CD8-positive, alpha-beta memory T cell (primary cell): ENCODE measurements around the gene LPAR5. TPM values are rescaled to one million over a fixed set of nuclear protein-coding genes. Genes with fewer than 3 reads are reported as not detected.
A peak's percentile ranks its signal among the peaks of the same experiment; 100 is the strongest.
"Not testable (repeated sequence)": the region's sequence is repeated elsewhere in the genome, so short reads cannot be mapped to it uniquely, and the experiment has no call there.

Experiments used
- CTCF ChIA-PET: fragments of 350-600 bp; sonication (Branson Sonifier 250); formaldehyde crosslinking; loops from one replicate; lab custom pipeline; 2021; ENCODE audit warnings: antibody characterized with exemption; lab: Charles Lee
- POLR2A ChIA-PET: fragments of 350-600 bp; sonication (Branson Sonifier 250); formaldehyde crosslinking; loops from one replicate; lab custom pipeline; 2021; ENCODE audit warnings: antibody characterized with exemption; lab: Charles Lee
- DNase-seq, 5 donors: peaks; one replicate each; pipeline versions ENCODE4 v3.0.0 to v3.0.0-alpha.2; 2020 to 2022; ENCODE audit warnings: mixed read lengths in 1 of 5
- H3K27ac ChIP-seq: one replicate; pipeline ENCODE4 v1.7.0; 2013; ENCODE audit warnings: low read depth, mild to moderate bottlenecking, low read length, moderate library complexity
- H3K27me3 ChIP-seq: 2 replicates; pipeline ENCODE4 v1.7.0; 2013; ENCODE audit warnings: low read length, mild to moderate bottlenecking; ENCODE audit not compliant: insufficient read depth, poor library complexity, severe bottlenecking
- H3K36me3 ChIP-seq: 2 replicates; pipeline ENCODE4 v1.7.0; 2013; ENCODE audit warnings: mild to moderate bottlenecking, low read length, moderate library complexity; ENCODE audit not compliant: insufficient read depth
- H3K4me1 ChIP-seq: 2 replicates; pipeline ENCODE4 v1.7.0; 2013; ENCODE audit warnings: mild to moderate bottlenecking, low read length, moderate library complexity; ENCODE audit not compliant: insufficient read depth
- H3K4me3 ChIP-seq: 2 replicates; pipeline ENCODE4 v1.7.0; 2013; ENCODE audit warnings: mild to moderate bottlenecking, low read length
- H3K9me3 ChIP-seq: 2 replicates; pipeline ENCODE4 v1.7.0; 2013; ENCODE audit warnings: mild to moderate bottlenecking, low read length
- H3K27ac Mint-ChIP-seq, 8 donors: one replicate each; pipeline ENCODE4 v1.8.0; 2020 to 2021; ENCODE audit warnings: mixed read lengths in 8 of 8, mild to moderate bottlenecking in 6 of 8, inconsistent platforms in 3 of 8, moderate library complexity in 3 of 8
- H3K27me3 Mint-ChIP-seq, 2 donors: one replicate each; pipeline ENCODE4 v1.8.0; 2020 to 2021; ENCODE audit warnings: mixed read lengths in 2 of 2, mild to moderate bottlenecking in 1 of 2, moderate library complexity in 1 of 2
- H3K36me3 Mint-ChIP-seq, 3 donors: one replicate each; pipeline ENCODE4 v1.8.0; 2020 to 2021; ENCODE audit warnings: mixed read lengths in 3 of 3, inconsistent platforms in 1 of 3, mild to moderate bottlenecking in 1 of 3
- H3K4me1 Mint-ChIP-seq, 3 donors: one replicate each; pipeline ENCODE4 v1.8.0; 2020 to 2021; ENCODE audit warnings: mixed read lengths in 3 of 3, inconsistent platforms in 1 of 3, mild to moderate bottlenecking in 1 of 3
- H3K4me3 Mint-ChIP-seq, 7 donors: one replicate each; pipeline ENCODE4 v1.8.0; 2020 to 2021; ENCODE audit warnings: mixed read lengths in 7 of 7, mild to moderate bottlenecking in 6 of 7, moderate library complexity in 4 of 7, inconsistent platforms in 2 of 7
- H3K9me3 Mint-ChIP-seq, 5 donors: one replicate each; pipeline ENCODE4 v1.8.0; 2020 to 2022; ENCODE audit warnings: mixed read lengths in 5 of 5, mild to moderate bottlenecking in 3 of 5, moderate library complexity in 2 of 5, inconsistent platforms in 1 of 5
- polyA plus RNA-seq: library from polyadenylated mRNA; unstranded; fragments of 300-500 nt; fragmentation: Illumina TruSeq; gene quantifications from one replicate; pipeline ENCODE4 v1.2.3, GENCODE V29; 2021
- total RNA-seq, 2 experiments: library from RNA; stranded (reverse); gene quantifications; one replicate each; pipeline ENCODE4 v1.2.3, GENCODE V29; 2021

LPAR5 gene
- total and polyA plus RNA-seq, 3 experiments from 2014 or later: 10.6 to 26.5 (median 11.4) TPM

DNA sequence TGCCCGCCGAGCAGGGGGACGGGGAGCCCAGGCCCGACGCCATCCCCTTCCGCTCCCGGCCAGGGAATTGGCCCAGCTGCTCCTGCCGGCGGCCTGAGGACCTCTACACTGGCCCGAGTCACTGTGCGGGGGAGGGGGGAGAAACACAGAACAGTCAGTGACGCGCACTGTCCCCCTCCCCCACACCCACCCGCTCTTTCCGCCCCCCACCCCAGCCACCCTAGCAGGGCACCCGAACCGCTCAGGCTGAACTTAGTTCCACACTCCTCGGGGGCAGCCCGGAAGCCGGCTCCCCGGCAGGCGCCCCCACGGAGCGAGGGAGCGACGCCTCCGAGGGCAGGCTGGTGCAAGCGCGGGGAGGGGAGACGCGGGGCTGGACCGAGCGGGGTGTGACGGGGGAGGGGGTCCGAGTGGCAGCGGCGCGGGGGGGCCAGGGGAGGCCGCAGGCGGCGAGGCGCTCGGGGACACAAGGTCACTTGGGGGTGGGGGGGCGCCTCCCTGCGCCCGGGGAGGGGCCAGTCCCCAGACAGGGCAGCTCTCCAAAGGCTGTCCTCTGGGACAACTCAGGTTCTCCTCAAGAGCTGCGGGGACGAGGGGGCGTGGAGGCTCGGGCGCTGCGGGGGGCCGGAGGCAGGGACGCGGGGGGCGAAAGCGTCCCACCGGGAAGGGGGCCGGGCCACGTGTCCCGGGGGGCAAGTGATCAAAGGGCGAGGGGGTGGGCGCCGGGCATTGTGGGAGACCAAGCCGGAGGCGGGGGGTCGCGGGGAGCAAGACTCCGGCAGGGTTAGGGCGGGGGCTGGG, 29.2 kb downstream of the LPAR5 start:
- Histone ChIP-seq H3K4me1 (peaks cover 56% of the 10 kb centered on the region), H3K27me3 (no peaks in the 10 kb centered on the region), H3K4me3 (peak overlapping the region; percentile 95), H3K9me3 (no peaks in the 10 kb centered on the region), H3K27ac (peak overlapping the region; percentile 88), H3K36me3 (peaks cover 13% of the 10 kb centered on the region)
- DNase-seq: peak; percentile 54 to 82 (median 67)
- POLR2A ChIA-PET: interaction anchor here (0.9 to 1.2 kb wide), 4 partner anchors 9 to 117 kb away, joined by 3 to 9 read pairs (median 4); partner anchors contain the start of genes COPS7A and ZNF384
- peak overlapping the region; percentile 88 to 98 (median 96) for H3K27ac Mint-ChIP-seq
- no peaks in the 10 kb centered on the region for H3K9me3 Mint-ChIP-seq
- peak overlapping the region in 1 of 7 donors; percentile 89 for H3K4me3 Mint-ChIP-seq
- peaks cover 7 to 35% (median 9%) of the 10 kb centered on the region in 3 donors for H3K36me3 Mint-ChIP-seq
- H3K4me1 Mint-ChIP-seq: peaks cover 48 to 55% (median 54%) of the 10 kb centered on the region in 3 donors
- CTCF ChIA-PET: interaction anchor here (0.5 to 2.1 kb wide), 3 partner anchors 14 to 45 kb away, joined by 3 to 8 read pairs (median 3); partner anchors contain the start of gene NOP2
- H3K27me3 Mint-ChIP-seq: peaks cover 0 to 3% of the 10 kb centered on the region in 2 donors

DNA sequence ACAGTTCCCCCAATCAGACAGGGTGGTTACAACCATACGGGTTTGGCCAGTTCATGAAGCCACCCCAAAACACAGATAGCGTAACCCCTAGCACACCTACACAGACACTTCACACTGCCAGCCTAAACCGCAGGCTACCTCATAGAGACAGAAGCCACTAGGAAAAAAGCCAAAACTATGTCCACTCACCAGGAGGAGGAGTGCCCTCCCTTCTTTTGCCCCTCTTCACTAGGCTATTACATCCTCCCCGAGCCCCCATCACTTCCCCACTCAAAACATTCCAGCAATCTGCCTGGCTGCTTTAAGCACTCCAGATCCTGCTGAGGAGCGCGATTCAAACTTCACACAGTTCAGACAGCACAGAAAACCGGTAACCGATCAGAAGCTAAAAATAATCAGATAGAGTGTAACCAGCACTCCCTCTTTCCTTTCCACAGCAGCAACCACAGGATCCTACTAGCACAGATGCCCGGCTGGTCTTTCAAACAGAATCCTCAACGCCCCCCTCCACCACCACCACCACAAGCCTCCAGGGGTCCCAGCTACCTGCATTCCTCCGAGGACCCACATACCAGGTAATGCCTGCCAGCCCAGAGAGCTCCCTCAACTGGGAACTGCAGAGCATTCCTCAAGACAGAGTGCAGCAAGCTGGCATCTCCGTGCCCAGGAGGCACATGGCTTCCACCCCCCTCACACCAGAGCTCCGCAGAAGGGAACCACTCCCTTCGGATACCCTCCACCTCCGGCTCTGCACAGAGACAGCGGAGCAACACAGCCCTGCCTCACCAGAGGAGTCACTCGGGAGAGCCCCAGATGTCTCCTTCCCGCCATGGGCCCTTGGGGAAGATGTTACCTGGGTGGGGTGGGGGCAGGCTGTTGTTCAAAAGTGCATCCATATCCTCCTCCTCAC, 30.1 kb downstream of the LPAR5 start:
- peak overlapping the region in 1 of 7 donors; percentile 89 for H3K4me3 Mint-ChIP-seq
- peaks cover 21% of the 10 kb centered on the region for H3K36me3 ChIP-seq
- DNase-seq: peak; percentile 39 to 71 (median 60)
- peaks cover 0 to 3% of the 10 kb centered on the region in 2 donors for H3K27me3 Mint-ChIP-seq
- H3K27ac ChIP-seq: peak overlapping the region; percentile 88
- no peaks in the 10 kb centered on the region for H3K9me3 Mint-ChIP-seq
- H3K4me1 ChIP-seq: peaks cover 53% of the 10 kb centered on the region
- peaks cover 46 to 49% (median 48%) of the 10 kb centered on the region in 3 donors for H3K4me1 Mint-ChIP-seq
- no peaks in the 10 kb centered on the region for H3K27me3 ChIP-seq
- H3K4me3 ChIP-seq: peak overlapping the region; percentile 95
- POLR2A ChIA-PET: interaction anchor here (0.8 to 1.2 kb wide), 5 partner anchors 10 to 250 kb away, joined by 3 to 9 read pairs (median 4); partner anchors contain the start of genes COPS7A and ZNF384
- H3K27ac Mint-ChIP-seq: peak overlapping the region; percentile 88 to 98 (median 96)
- H3K36me3 Mint-ChIP-seq: peaks cover 11 to 44% (median 14%) of the 10 kb centered on the region in 3 donors
- CTCF ChIA-PET: interaction anchor here (0.7 to 2.1 kb wide), 5 partner anchors 9 to 84 kb away, joined by 3 to 8 read pairs (median 3); partner anchors contain the start of genes NOP2 and ZNF384
- H3K9me3 ChIP-seq: no peaks in the 10 kb centered on the region

DNA sequence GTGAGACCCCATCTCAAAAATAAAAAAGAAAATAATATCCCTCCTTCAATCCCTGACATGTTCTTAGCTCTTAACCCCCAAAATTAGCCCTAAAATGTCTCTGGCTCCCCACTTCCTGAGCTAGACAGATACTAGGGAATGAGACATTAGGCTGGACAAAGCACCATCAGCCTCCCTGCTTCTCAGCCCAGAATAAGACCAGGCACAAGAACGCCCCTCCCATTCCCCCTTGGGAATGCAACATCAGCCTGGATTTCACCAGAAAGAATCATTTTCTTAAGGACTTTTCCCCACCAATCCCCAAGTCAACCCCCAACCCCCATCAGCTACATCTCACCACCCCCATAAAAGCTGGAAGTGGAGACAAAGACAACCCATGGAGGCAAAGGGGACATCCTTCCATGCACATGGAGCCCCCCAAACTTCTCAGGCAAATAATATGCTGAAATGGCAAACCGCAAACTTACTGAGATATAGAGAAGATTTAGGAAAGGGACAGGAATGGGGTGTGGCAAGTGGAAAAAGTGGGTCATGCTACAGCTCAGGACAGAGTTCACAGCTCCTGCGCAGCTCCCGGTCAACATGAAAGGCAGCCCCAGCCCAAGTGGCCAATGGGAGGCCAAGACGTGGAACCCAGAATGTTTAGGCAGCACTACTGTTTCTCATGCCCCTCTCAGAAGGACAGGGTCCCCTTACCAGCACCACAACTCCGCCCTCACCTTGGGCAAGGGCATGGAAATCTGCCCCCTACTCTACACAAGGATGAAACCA, 31.3 kb downstream of the LPAR5 start:
- peaks cover 34% of the 10 kb centered on the region for H3K36me3 ChIP-seq
- Mint-ChIP-seq H3K4me3 (peak overlapping the region in 1 of 7 donors; percentile 89), H3K4me1 (peaks cover 46 to 51% (median 50%) of the 10 kb centered on the region in 3 donors), H3K27ac (peak overlapping the region; percentile 88 to 98 (median 96)), H3K36me3 (peaks cover 17 to 56% (median 19%) of the 10 kb centered on the region in 3 donors), H3K9me3 (no peaks in the 10 kb centered on the region), H3K27me3 (peaks cover 0 to 3% of the 10 kb centered on the region in 2 donors)
- ChIA-PET POLR2A (interaction anchor here (0.6 to 1.6 kb wide), 3 partner anchors 14 to 282 kb away, joined by 4 to 6 read pairs (median 4); partner anchors contain the start of gene NOP2), CTCF (interaction anchor here (0.7 to 2.6 kb wide), 10 partner anchors 16 to 174 kb away, joined by 3 to 12 read pairs (median 3); partner anchors contain the start of genes LPAR5, NOP2 and ZNF384)
- peaks cover 53% of the 10 kb centered on the region for H3K4me1 ChIP-seq
- H3K27ac ChIP-seq: peak overlapping the region; percentile 88
- H3K9me3 ChIP-seq: no peaks in the 10 kb centered on the region
- H3K4me3 ChIP-seq: peak overlapping the region; percentile 95
- DNase-seq: no peak
- no peaks in the 10 kb centered on the region for H3K27me3 ChIP-seq

DNA sequence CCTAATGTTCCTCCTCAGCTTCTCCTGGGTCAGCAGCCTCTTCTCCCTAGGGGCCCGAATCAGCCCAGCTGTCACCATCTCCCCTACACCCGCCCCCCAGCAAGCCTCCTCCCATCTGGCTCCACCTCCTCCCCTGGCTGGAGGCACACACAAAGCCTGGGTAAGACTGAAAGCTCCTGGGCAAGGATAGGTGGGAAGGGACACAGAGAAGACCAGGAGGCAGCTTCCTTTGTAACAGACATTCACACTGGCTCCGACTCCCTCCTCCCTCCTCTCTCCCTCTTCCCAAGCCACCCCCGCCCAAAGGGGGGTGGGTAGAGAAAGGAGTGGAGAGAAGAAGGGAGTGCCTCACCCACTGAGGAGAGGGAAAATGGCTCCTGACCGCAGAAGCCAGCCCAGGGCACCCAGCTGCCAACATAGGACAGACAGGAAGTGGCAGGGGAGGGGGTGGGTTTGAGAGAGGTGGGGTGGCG, 32.6 kb downstream of the LPAR5 start:
- peaks cover 46 to 52% (median 50%) of the 10 kb centered on the region in 3 donors for H3K4me1 Mint-ChIP-seq
- peaks cover 46% of the 10 kb centered on the region for H3K4me1 ChIP-seq
- H3K4me3 ChIP-seq: peak overlapping the region; percentile 95
- no peaks in the 10 kb centered on the region for H3K27me3 ChIP-seq
- peak overlapping the region; percentile 86 to 97 (median 94) for H3K27ac Mint-ChIP-seq
- H3K36me3 Mint-ChIP-seq: peaks cover 23 to 68% (median 24%) of the 10 kb centered on the region in 3 donors
- H3K4me3 Mint-ChIP-seq: peak overlapping the region in 4 of 7 donors; percentile 25 to 87 (median 78)
- no peaks in the 10 kb centered on the region for H3K9me3 Mint-ChIP-seq
- ChIA-PET CTCF (interaction anchor here (0.9 to 2.6 kb wide), 6 partner anchors 18 to 178 kb away, joined by 3 to 12 read pairs (median 3); partner anchors contain the start of gene LPAR5), POLR2A (interaction anchor here (1.0 kb wide), 1 partner anchor 87 kb away, joined by 5 read pairs; the partner anchor contains the start of gene ZNF384)
- H3K27ac ChIP-seq: peak overlapping the region; percentile 12
- peaks cover 44% of the 10 kb centered on the region for H3K36me3 ChIP-seq
- no peaks in the 10 kb centered on the region for H3K9me3 ChIP-seq
- DNase-seq: peak in 4 of 5 donors; percentile 32 to 65 (median 47)
- H3K27me3 Mint-ChIP-seq: peaks cover 0 to 3% of the 10 kb centered on the region in 2 donors

DNA sequence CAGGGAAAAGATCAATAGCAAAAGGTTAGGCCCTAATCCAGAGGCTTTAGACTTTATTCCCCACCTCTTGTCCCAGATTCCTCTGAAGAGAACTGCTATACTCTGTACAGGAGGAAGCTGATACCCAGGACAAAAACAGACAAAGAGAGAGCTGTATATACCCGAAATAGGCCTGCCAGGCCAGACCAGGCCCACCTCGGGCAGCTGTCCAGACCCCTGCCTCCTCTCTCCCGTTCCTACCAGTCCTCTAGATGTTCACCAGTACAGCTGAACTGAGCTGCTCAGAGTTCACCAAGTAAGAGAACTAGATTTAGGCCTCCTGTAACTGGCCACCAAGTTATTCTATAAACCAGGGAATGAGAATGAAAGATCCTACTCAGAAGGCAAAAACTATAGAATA, 33.2 kb downstream of the LPAR5 start:
- no peaks in the 10 kb centered on the region for H3K9me3 ChIP-seq
- Mint-ChIP-seq H3K36me3 (peaks cover 28 to 74% (median 29%) of the 10 kb centered on the region in 3 donors), H3K9me3 (no peaks in the 10 kb centered on the region), H3K4me3 (peak overlapping the region in 5 of 7 donors; percentile 25 to 87 (median 76)), H3K27ac (peak overlapping the region; percentile 86 to 97 (median 94)), H3K4me1 (peaks cover 46 to 52% (median 50%) of the 10 kb centered on the region in 3 donors), H3K27me3 (peaks cover 0 to 3% of the 10 kb centered on the region in 2 donors)
- peaks cover 49% of the 10 kb centered on the region for H3K36me3 ChIP-seq
- no peak overlapping the region for H3K27ac ChIP-seq
- ChIA-PET CTCF (interaction anchor here (1.1 to 2.6 kb wide), 5 partner anchors 18 to 178 kb away, joined by 3 to 12 read pairs (median 3); partner anchors contain the start of gene LPAR5), POLR2A (interaction anchor here (1.0 kb wide), 1 partner anchor 87 kb away, joined by 5 read pairs; the partner anchor contains the start of gene ZNF384)
- no peak for DNase-seq
- no peaks in the 10 kb centered on the region for H3K27me3 ChIP-seq
- H3K4me3 ChIP-seq: peak overlapping the region; percentile 4
- H3K4me1 ChIP-seq: peaks cover 40% of the 10 kb centered on the region

DNA sequence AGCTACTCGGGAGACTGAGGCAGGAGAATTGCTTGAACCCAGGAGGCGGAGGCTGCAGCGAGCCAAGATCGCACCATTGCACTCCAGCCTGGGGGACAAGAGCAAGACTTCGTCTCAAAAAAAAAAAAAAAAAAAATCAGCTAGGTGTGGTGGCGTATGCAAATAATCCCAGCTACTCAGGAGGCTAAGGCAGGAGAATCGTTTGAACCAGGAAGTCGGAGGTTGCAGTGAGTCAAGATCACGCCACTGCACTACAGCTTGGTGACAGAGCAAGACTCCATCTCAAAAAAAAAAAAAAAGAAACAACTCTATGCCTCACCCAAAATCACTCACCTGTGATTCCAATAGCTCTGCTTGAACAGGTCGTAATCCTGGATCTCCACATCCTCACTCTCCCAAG, 40.1 kb downstream of the LPAR5 start:
- Mint-ChIP-seq H3K4me3 (peak overlapping the region in 1 of 7 donors; percentile 80), H3K36me3 (peaks cover 37 to 86% (median 42%) of the 10 kb centered on the region in 3 donors)
- H3K4me3 ChIP-seq, DNase-seq, H3K4me1 ChIP-seq, H3K4me1 Mint-ChIP-seq, H3K9me3 ChIP-seq, H3K27me3 Mint-ChIP-seq, H3K27ac Mint-ChIP-seq, H3K9me3 Mint-ChIP-seq, H3K27me3 ChIP-seq, H3K27ac ChIP-seq: not testable (repeated sequence)
- CTCF ChIA-PET: interaction anchor here (0.7 to 2.2 kb wide), 4 partner anchors 10 to 58 kb away, joined by 3 to 11 read pairs (median 4); no protein-coding TSS in a partner anchor
- POLR2A ChIA-PET: interaction anchor here (1.0 to 1.3 kb wide), 2 partner anchors 10 to 13 kb away, joined by 3 to 9 read pairs; no protein-coding TSS in a partner anchor
- H3K36me3 ChIP-seq: peaks cover 75% of the 10 kb centered on the region
